ENCODE measurements around the gene KCNF1. TPM values are rescaled to one million over a fixed set of nuclear protein-coding genes. Genes with fewer than 3 reads are reported as not detected.

KCNF1 gene
- total RNA-seq, 1 donor from 2014 or later = 1.6 TPM

DNA sequence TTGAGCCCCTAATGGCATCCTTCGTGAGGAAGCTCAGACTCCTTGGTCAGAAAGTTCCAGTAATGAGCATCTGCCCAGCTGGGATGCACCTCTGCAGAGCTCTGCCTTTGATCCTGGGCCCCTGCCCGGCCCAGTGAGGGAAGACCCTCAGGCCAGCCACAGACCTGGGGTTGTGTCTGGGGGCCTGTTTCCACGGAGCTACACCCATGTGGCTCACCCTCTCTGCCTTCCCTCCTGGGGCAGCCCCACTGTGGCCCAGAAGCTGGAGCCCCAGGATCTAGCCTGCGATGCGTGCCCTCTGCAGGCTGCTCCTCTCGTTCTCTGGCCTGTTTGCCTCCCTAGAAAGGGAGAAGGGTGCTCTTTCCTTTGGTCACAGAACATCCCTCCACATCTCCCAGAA, 9.8 kb downstream of the KCNF1 start:
- H2AFZ ChIP-seq (ENCODE audit: low read depth, low read length) = no peak overlapping the region
- FAIRE-seq = no peak
- peaks cover 4% of the 10 kb centered on the region for H3K4me1 Mint-ChIP-seq (ENCODE audit: low read depth, unreplicated experiment)

DNA sequence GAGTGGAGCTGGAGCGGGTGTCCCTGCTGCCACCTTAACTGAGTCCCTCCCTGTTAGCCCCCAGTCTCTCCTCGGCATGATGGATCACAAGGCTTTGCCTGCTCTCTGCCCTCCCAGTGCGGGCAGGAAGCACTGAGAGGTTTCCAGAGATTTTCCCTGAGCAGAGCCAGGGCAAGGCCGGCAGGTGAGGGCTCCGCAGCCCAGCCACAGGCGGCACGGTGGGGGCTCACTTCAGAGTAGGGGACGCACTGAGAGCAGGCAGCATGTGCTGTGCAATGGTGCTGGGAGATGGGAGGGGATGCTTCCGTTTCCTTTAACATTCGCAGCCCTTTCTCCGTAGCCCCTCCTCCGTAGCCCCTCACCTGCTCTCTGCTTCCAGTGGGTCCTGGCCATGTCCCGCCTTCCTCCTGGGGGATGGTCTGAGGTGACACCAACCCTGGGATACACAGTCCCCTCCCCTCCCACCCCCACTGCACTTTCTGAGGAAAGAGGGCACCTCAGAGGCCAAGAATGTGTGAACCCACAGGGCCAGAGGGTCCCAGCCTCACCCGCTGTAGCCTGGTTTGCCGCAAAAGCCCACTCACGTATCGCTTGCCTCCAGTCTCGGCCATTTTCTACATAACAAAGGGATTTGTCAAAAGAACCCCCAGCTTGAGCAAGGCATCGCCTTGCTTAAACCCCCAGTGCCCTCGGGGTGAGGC, 10.7 kb downstream of the KCNF1 start:
- no peaks in the 10 kb centered on the region for H3K9me3 ChIP-seq (ENCODE audit: insufficient read depth, low read depth, low read length)
- no peak overlapping the region for H3K4me2 ChIP-seq (ENCODE audit: low read length)
- no peak overlapping the region for H2AFZ ChIP-seq (ENCODE audit: low read depth, low read length)
- no peaks in the 10 kb centered on the region for H3K36me3 ChIP-seq (ENCODE audit: insufficient read depth, low read length)
- Mint-ChIP-seq H3K4me1 (ENCODE audit: low read depth, unreplicated experiment) (peaks cover 4% of the 10 kb centered on the region), H3K27ac (ENCODE audit: unreplicated experiment) (peak overlapping the region; percentile 12), H3K4me3 (ENCODE audit: unreplicated experiment) (no peak overlapping the region), H3K27me3 (ENCODE audit: low read depth, unreplicated experiment) (peaks cover 57% of the 10 kb centered on the region), H3K36me3 (ENCODE audit: low read depth, unreplicated experiment) (peaks cover 1% of the 10 kb centered on the region), H3K9me3 (ENCODE audit: unreplicated experiment) (peaks cover 4% of the 10 kb centered on the region)
- H3K27me3 ChIP-seq (ENCODE audit: insufficient read depth, low read length) = peaks cover 12% of the 10 kb centered on the region
- H3K27ac ChIP-seq (ENCODE audit: low read depth, low read length) = no peak overlapping the region
- FAIRE-seq (no peak), DNase-seq (ENCODE audit: low read depth) (no peak)
- no peak overlapping the region for H3K4me3 ChIP-seq (ENCODE audit: insufficient read depth, low read depth, low read length)
- no peaks in the 10 kb centered on the region for H3K79me2 ChIP-seq (ENCODE audit: insufficient read depth, low read length)
- H3K4me1 ChIP-seq (ENCODE audit: insufficient read depth, low read length) = peaks cover 4% of the 10 kb centered on the region
- TF ChIP-seq CTCF (IDR thresholded peaks at IDR 0.05; ENCODE audit: insufficient read depth, low read depth, low read length) (no peak), EZH2 (IDR thresholded peaks at IDR 0.05; ENCODE audit: insufficient read depth, low read length) (no peak)
- H4K20me1 ChIP-seq (ENCODE audit: insufficient read depth, low read length) = no peaks in the 10 kb centered on the region
- no peak overlapping the region for H3K9ac ChIP-seq (ENCODE audit: low read length)

More for the DNA sequence above, 9.8 kb downstream of the KCNF1 start:
- H3K4me1 ChIP-seq (ENCODE audit: insufficient read depth, low read length) = peaks cover 4% of the 10 kb centered on the region
- no peak overlapping the region for H3K9ac ChIP-seq (ENCODE audit: low read length)
- H4K20me1 ChIP-seq (ENCODE audit: insufficient read depth, low read length) = no peaks in the 10 kb centered on the region
- H3K4me2 ChIP-seq (ENCODE audit: low read length) = no peak overlapping the region
- H3K9me3 ChIP-seq (ENCODE audit: insufficient read depth, low read depth, low read length) = no peaks in the 10 kb centered on the region
- H3K79me2 ChIP-seq (ENCODE audit: insufficient read depth, low read length) = no peaks in the 10 kb centered on the region
- Mint-ChIP-seq H3K9me3 (ENCODE audit: unreplicated experiment) (peaks cover 5% of the 10 kb centered on the region), H3K4me3 (ENCODE audit: unreplicated experiment) (no peak overlapping the region), H3K36me3 (ENCODE audit: low read depth, unreplicated experiment) (peaks cover 2% of the 10 kb centered on the region), H3K27ac (ENCODE audit: unreplicated experiment) (no peak overlapping the region), H3K27me3 (ENCODE audit: low read depth, unreplicated experiment) (peaks cover 54% of the 10 kb centered on the region)
- H3K36me3 ChIP-seq (ENCODE audit: insufficient read depth, low read length) = no peaks in the 10 kb centered on the region
- no peak overlapping the region for H3K27ac ChIP-seq (ENCODE audit: low read depth, low read length)
- H3K27me3 ChIP-seq (ENCODE audit: insufficient read depth, low read length) = peaks cover 12% of the 10 kb centered on the region
- DNase-seq (ENCODE audit: low read depth) = no peak
- H3K4me3 ChIP-seq (ENCODE audit: insufficient read depth, low read depth, low read length) = no peak overlapping the region
- no peak for TF ChIP-seq CTCF (IDR thresholded peaks at IDR 0.05; ENCODE audit: insufficient read depth, low read depth, low read length)
- no peak for TF ChIP-seq EZH2 (IDR thresholded peaks at IDR 0.05; ENCODE audit: insufficient read depth, low read length)

DNA sequence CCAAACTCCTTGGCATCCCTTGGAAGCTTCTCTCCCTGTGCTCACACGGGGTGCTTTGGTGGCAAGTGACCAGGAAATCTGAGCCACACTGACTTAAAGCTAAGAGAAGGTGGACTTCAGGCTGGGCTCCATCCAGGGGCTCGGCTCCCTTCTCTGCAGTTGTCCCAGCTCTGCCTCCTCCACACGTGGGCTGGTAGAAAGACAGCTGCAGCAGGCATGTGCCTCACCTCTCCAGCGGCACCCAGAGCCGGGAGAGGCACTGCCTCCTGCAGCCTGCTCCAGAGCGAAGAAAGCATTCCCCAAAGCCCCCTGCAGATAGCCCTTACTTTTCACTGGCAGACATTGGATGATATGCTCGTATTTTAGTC, 11.3 kb downstream of the KCNF1 start:
- H3K9me3 ChIP-seq (ENCODE audit: insufficient read depth, low read depth, low read length) = no peaks in the 10 kb centered on the region
- no peak overlapping the region for H2AFZ ChIP-seq (ENCODE audit: low read depth, low read length)
- H3K4me3 Mint-ChIP-seq (ENCODE audit: unreplicated experiment) = no peak overlapping the region
- H3K4me1 Mint-ChIP-seq (ENCODE audit: low read depth, unreplicated experiment) = peaks cover 4% of the 10 kb centered on the region
- H3K27ac Mint-ChIP-seq (ENCODE audit: unreplicated experiment) = peak overlapping the region; percentile 12
- no peaks in the 10 kb centered on the region for H3K36me3 Mint-ChIP-seq (ENCODE audit: low read depth, unreplicated experiment)
- H3K9me3 Mint-ChIP-seq (ENCODE audit: unreplicated experiment) = peaks cover 2% of the 10 kb centered on the region
- no peaks in the 10 kb centered on the region for H4K20me1 ChIP-seq (ENCODE audit: insufficient read depth, low read length)
- no peak overlapping the region for H3K27ac ChIP-seq (ENCODE audit: low read depth, low read length)
- FAIRE-seq (no peak), DNase-seq (ENCODE audit: low read depth) (no peak)
- TF ChIP-seq EZH2 (IDR thresholded peaks at IDR 0.05; ENCODE audit: insufficient read depth, low read length) (no peak), CTCF (IDR thresholded peaks at IDR 0.05; ENCODE audit: insufficient read depth, low read depth, low read length) (no peak)
- peaks cover 4% of the 10 kb centered on the region for H3K4me1 ChIP-seq (ENCODE audit: insufficient read depth, low read length)
- H3K79me2 ChIP-seq (ENCODE audit: insufficient read depth, low read length) = no peaks in the 10 kb centered on the region
- H3K36me3 ChIP-seq (ENCODE audit: insufficient read depth, low read length) = no peaks in the 10 kb centered on the region
- H3K4me2 ChIP-seq (ENCODE audit: low read length) = no peak overlapping the region
- H3K4me3 ChIP-seq (ENCODE audit: insufficient read depth, low read depth, low read length) = no peak overlapping the region
- H3K27me3 Mint-ChIP-seq (ENCODE audit: low read depth, unreplicated experiment) = peaks cover 56% of the 10 kb centered on the region
- H3K27me3 ChIP-seq (ENCODE audit: insufficient read depth, low read length) = peaks cover 12% of the 10 kb centered on the region
- no peak overlapping the region for H3K9ac ChIP-seq (ENCODE audit: low read length)
